Activated T-cell treated with anti-CD3 and anti-CD28 coated beads for 1 hour (primary cell): ENCODE data around the gene XYLT2.
"Not testable (repeated sequence)": the region's sequence is repeated elsewhere in the genome, so short reads cannot be mapped to it uniquely, and the experiment has no call there.

Experiments used
- DNase-seq: peaks from one replicate; pipeline ENCODE4 v3.0.0-alpha.2; 2020; ENCODE audit warnings: low read depth

The XYLT2 gene

GRCh38 chr17:50319306-50320004, 26.5 kb upstream of the XYLT2 start:
- DNase-seq, result no peak

DNA sequence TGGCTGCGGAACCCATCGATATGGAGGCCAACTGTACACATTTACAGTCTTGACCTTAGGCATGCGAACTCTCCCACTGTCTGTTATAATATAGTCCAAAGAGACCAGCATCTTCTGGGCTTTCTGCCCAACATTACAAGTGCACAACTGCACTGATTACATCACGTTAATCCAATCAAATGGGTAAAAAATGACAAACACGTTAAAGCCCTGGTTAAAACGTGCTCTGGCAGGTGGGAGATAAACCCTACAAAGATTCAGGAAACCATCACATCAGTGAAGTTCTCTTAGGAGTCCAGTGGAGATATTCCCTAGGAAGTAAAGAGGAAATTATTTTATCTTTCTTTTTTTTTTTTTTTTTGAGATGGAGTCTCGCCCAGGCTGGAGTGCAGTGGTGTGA, 23.7 kb upstream of the XYLT2 start:
- DNase-seq, result no peak

GRCh38 chr17:50323060-50323459, 22.9 kb upstream of the XYLT2 start:
- no peak for DNase-seq

- DNase-seq, result no peak
Observed at GRCh38 chr17:50325906-50326305, 20.0 kb upstream of the XYLT2 start.

DNA sequence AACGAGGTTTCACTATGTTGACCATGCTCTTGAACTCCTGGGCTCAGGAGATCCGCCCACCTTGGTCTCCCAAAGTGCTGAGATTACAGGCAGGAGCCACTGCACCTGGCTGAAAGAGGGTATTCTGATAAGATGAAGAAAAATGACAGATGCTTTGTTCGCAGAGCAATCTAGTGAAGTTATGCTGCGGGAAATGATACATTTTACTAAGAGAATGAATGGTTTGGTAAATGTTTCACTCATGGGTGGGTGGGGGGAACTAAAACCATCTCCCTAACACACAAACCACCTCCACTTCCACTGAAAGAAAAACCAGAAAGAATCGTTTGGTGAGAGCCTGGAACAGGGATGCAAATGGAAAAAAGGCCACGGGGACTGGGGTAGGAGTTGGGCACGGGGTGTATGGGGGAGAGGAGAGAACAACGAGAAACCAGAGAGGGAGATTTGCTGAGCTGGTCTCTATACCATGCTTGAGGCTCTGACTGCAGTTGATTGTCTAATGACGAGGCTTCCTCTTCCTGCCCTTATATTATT, 19.0 kb upstream of the XYLT2 start:
- no peak for DNase-seq

DNA sequence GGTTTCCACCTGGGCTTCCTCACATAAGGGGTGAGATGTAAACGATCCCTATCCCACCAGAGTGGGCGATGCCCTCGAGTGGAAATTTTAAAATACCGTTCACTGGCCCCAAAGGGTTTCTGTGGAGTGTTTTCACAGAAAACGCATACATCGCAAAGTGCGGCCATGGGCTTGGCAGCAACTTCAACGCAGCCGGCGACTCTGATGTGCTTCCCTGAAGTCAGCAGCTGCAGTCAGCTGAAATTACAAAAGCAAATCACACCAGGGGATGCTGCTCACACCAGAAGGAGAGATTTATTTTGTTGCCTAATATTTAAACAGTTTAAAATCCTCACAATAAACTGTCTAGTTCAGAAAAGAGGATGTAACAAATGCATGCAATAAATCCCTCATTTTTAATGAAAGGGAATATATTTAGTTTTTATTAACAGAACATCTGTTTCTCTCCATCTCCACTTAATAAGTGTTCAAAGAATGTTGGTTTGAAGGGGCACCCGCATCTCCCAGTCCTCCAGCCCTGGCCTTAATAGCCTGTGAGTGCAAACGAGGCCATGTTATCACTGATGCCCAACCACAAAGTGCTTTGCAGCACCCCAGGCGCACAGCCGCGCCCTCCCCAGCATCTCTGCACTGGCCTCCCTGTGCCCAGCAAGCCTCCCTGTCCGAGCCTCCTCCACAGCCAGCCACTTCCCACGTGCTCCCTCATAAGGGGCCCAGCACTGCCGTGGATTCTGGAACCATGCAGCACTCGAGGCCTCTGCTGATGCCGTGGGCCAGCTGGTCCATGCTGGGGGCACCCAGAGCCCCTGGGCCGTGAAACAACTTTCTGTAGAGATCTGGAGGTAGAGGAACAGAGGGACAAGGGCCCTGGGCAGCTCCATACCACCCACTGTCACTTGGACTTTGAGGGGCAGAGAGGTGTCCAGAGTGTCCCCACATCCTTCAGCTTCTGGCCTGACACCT, 17.3 kb upstream of the XYLT2 start:
- no peak for DNase-seq

DNA sequence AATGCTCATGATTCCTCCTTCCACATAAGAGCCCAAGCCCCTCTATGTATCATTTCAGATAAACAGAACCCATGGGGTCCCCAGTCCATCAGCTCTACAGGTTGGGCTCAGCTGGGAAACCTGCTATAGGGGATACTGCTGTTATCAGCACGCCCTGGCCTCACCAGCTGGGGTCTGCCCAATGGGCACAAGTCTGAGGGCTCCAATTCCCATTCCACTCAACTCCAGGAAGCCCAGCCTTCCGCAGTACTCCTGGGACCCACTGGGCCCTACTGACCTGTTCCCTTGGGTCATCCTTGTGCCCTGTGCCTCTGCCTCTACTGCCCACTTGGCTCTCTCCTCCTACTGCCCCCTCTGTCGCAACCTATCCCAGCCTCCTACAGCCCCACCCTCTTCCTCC, 16.2 kb upstream of the XYLT2 start:
- no peak for DNase-seq

DNA sequence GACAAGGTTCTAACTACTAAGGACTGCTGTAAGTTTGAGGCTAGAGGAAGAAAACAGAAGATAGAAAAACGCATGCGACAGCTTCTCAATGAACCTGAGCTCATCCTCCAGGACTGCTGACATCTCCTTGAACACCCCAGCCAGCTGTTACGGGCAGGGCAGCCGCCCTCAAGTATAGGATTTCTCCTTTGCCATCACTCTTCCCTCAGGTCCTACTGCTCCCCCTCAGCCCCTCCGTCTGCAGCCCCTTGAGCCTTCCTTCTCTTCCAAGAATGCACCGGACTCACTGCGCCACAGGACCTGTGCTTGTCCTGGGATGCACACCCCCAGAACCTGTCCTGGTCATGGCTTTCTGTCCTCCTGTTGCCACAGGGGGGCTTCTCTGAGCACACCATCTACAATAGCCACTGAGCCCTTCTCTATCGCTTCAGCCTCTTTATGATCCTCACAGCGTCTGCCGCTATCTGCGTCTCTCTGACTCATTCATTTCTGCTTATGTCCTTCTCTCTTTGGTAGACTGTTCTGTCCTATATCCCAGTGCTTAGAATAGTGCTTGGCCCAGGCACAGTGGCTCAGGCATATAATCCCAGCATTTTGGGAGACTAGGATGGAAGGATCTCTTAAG, 15.7 kb upstream of the XYLT2 start:
- DNase-seq, result no peak

- DNase-seq, result no peak
Observed at GRCh38 chr17:50331085-50331791, 14.7 kb upstream of the XYLT2 start.

DNA sequence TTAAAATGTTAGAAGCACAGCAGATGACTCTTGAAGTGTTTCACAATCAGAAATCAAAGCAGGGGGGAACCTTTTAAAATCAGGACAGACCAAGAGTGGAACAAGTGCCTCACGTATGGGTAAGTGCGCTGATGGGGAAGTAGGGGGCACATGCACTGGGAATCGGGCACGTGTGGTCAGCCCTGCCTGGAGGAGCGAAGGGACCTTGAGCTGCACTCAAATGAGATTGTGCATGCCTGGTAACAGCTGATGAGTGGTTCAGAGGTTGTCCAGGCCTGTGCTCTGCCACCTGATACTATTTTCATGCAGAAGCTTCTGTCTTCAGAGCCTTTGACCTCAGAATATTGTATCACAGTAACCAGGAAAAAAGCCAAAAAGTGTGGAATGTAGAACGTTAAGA, 13.7 kb upstream of the XYLT2 start:
- no peak for DNase-seq

DNA sequence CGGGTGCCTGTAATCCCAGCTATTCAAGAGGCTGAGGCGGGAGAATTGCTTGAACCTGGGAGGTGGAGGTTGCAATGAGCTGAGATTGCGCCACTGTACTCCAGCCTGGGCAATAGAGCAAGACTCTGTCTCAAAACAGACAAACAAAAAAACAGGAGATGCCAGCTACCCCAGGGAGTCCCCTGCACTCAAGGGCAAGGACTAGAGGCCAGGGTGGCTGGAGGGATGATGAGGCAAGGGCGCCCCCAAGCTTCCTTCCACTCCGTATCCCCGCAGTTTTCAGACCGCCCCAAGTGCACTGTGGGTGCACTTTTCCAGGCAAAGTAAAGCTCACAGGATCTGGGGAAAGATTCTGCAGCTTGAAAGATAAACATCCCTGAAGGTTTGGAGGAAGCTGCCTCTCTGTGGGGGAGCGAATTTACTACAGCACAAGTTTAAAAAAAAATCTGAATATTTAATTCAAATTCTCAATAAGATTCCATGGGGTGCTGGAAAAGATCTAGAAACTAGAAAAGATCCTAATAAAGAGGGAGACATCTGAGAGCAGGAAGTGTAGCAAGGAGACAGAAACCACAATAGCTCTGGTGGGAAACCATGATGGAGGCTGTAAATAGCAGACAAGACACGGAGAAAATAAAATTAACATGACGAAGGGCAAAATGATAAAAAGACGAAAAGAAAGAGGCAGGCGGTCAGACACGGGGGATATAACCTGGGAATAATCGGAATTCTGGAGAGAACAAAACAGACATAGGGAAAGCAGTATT, 12.5 kb upstream of the XYLT2 start:
- not testable (repeated sequence) for DNase-seq

DNA sequence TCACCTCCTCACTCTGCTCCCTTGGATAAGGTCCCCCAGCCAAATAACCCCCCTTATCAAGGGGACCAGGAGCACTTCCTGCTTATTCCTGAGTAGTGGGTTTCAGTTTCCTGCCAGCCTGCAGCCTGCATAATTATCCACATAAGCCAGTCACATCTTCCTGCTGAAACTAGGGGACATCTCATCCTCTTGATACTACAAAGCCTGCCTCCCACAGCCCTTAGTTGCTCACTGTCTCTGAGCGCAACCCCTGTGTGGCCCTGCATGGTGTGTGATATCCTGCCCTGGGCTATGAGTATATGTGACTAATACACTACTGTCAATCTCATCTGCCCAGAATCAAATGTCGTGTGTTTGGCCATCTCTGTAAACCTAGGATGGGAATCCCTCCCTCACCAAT, 8.0 kb upstream of the XYLT2 start:
- no peak for DNase-seq

DNA sequence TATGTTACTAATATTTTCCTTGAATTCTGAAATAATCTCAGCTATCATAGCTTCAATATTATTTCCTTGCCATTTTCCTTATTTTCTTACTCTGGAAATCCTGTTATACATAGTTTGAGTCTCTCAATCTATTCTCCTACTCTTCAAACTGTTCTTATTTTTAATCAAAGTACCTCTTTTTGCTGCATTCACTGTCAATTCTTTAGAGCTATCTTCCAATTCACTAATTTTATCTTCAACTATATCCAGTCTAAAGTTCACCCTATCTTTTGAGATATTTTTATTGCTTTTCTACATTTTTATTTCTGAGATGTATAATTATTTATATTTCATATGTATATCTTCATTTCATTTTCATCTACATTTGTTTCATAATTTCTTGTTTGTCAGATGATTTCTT, 7.3 kb upstream of the XYLT2 start:
- no peak for DNase-seq

DNA sequence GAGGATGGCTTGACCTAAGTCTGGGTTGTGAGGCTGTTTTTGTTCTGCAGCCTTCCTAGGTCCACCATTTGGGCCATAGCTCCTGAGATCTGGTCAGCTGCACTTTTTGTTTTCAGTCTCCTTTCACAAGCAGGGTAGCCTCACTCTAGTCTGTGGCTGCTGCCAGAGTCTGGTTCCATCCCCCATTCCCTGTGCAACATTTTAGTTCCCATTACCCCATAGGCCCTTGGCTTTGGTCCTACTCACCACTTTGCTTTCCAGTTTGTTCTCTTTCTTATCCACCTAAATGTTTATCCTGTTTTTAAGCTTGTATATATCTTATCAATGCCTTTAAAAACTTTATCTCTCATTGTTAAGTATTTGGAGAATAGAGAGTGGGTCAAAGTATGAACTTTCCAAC, 6.5 kb upstream of the XYLT2 start:
- DNase-seq, result no peak

DNA sequence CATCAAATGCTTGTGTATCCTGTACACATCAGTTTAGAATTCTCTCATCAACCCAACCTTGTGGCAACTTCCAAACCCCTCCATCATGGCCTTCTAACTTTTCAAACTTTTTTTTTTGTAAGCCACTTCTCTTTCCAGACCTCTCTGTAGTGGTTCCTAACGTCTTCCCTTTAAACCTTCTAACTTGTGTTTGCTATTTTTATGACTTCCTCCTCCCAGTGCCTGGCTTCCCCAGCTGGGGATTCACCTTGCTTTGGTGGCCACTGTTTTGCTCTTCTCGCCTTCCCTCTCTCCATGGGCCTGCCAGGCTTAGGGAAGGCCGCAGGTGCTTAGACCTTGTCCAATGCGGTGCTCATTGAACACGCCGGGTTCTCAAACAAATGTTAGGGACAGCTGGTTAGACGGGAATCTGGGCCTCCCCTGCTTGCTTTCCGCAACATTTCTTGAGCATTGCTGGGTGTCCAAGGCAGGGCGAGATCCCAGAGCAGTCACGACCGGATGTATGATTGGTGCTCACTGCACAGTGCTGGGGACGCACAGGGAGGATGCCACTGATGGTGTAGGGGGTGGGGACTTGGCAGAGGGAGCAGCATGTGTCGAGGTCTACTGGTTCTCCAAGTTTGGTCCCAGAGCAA, 1.1 kb upstream of the XYLT2 start:
- no peak for DNase-seq

DNA sequence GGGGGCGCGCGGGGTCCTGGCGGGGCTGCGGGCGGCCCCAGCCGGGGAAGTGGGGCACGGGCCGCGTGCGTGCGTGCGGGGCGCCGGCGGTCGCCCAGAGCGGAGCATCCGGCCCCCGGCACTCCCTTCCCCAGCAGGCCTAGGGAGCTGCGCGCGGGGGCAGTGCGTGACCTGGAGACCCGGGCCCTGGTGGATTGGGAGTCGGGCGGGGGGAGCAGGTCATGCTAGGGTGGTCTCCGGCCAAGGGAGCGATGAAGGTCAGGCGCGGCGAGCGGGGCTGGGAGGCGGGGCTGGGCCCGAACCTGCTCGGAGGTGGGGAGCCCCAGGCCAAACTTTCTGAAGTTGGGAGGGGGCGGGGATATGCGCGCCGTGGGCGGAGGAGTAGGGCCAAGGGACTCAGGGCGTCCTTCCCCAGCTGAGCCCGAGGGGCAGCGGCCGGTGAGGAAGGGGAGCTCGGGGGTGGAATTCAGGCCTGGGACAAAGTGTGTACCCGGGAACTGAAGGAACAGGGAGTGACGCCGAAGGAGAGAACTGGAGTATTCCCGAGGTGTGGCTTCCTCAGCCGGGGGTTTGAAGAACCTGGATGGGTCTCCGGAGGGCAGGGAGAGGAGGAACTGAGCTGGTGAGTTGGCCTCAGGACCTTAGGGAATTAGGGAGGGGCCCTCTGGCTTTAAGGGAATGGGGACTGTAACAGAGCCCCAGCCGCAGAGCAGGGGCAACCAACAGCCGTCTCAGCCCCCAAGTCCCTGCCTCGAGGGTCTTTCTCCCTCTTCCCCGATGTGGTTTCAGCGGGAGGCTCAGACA, 589 bp downstream of the XYLT2 start:
- DNase-seq, result peak; percentile 33

- no peak for DNase-seq
Observed at GRCh38 chr17:50347117-50347893, 1.4 kb downstream of the XYLT2 start.

DNA sequence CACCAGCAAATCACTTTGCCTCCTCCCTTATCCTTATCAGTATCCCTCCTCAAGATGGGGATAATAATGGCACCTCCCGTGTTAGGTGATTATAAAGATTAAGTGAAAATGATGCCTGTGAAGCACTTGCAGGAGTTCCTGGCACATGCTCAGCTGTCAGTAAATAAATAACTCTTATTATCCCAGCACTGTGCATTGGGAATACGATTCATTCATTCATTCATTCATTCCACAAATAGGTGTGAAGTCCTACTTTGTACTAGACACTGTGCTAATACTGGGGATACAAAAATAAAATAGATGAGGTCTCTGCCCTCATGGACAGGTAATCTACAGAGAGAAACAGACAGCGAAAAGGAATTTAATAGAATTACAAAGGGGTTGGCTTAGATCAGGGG, 2.0 kb downstream of the XYLT2 start:
- DNase-seq, result no peak
